Cerebellar cortex (tissue), 1 donor: ENCODE data around the gene AUH.
"Not testable (repeated sequence)": the region's sequence is repeated elsewhere in the genome, so short reads cannot be mapped to it uniquely, and the experiment has no call there.

ENCODE experiments used
- DNase-seq: peaks from one replicate; pipeline ENCODE4 v3.0.0-alpha.2; 2015; ENCODE audit warnings: low spot score

The AUH gene

GRCh38 chr9:91378695-91379127 lies 17.0 kb upstream of the AUH start:
- DNase-seq, result no peak

GRCh38 chr9:91378054-91378453 lies 16.3 kb upstream of the AUH start:
- not testable (repeated sequence) for DNase-seq

GRCh38 chr9:91376239-91376638 lies 14.5 kb upstream of the AUH start:
- DNase-seq, result no peak

GRCh38 chr9:91374939-91375338 lies 13.2 kb upstream of the AUH start:
- no peak for DNase-seq

DNA sequence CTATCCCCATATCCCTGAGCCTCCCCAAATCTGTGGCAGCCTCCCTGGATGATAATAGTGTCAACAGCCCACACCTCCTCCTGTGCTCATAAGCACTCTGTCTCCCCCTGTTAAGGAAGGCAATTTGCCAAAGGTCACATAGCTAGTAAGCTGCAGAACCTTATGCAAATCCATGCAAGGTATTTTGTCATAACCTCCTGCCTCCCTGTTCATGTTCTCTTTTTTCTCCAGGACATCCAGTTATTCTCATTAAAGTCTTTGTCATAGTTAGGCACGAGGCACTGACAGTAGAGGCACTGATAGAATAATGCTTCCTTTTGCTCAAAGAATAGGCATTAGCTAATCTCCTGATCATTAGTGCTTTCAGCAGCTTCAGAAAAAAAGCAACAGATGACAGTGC lies 10.2 kb upstream of the AUH start:
- no peak for DNase-seq

- not testable (repeated sequence) for DNase-seq
These were observed 8.3 kb upstream of the AUH start for GRCh38 chr9:91370006-91370405.

- no peak for DNase-seq
These were observed 3.0 kb upstream of the AUH start for GRCh38 chr9:91364702-91365101.

GRCh38 chr9:91364005-91364404 lies 2.3 kb upstream of the AUH start:
- DNase-seq, result no peak

DNA sequence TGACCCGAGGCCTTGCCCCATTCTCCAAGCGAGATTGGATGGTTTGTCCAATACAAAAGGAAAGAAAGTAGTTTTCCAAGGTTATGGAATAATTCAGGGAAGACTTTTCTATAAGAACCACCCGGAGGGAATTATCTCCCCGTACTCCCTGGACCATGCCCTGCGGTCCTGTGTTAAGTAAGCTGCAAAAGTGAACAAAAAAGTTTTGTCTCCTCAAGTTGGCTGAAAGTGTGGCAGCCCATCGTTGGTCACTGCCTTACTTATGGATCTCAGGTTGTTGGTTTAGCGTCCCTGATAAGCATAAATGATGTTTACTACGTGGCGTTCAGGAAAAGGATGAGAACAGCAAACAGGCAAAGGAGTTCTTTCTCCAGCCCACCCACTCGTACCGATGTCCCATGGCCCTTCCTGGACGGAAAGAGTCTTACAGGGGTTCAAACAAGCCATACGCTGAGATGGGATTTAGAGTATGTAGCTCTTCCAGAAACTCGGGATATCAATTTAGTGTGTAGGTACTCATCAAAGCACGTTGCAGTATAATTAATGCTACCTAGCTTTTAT lies 413 bp upstream of the AUH start:
- DNase-seq, result no peak

DNA sequence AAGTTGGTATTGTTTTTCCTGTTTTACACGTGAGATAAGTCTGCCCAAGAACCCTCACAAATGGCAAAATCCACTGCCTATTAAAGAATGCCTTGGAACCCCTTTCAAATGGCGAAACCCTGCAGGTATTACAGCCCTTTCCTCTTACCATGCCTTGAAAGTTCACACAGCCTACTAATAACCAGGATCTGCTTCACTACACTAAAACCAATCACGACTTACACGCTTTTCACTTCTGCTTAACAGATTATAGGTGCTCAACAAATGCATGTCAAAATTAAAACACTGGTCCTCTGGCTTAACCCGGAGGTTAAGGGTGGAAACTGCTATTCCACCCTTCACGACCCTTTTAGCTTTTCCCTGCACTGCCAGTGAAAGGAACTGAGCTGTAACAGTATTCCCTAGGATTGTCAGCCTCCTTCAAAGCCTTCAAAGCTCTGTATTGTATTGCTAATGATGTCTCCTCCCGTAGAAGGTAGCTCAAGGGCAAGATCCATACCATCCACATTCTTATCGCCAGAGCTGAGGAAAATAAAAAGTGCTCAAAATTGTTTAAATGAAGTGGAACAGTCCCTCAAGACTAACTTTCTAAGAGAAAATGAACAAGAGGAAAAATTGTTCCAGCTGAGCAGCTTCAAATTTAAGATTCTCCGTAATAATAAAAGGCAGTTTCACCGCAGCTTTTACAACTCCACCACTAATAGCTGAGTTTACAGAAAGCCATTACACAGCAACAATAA lies 997 bp downstream of the AUH start:
- peak; percentile 42 for DNase-seq

- peak; percentile 7 for DNase-seq
These were observed 1.8 kb downstream of the AUH start for GRCh38 chr9:91359734-91360470.

DNA sequence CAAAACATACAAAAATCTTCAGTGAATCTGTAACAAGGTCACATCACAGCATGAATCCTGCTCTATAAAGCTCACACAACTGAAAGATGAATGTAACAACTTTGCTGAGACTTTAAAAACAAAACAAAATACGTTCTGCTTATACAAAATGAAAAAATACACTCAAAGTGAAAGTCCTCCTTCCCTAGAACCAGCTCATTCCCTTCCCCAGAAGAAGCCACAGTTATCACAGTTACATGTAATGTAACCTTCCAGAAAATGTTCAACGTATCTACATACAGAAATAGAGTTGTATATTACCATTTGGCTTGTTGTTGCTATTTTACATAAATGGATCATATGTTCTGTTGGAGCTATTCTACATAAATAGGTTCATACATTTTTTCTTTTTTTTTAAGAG lies 2.6 kb downstream of the AUH start:
- peak; percentile 6 for DNase-seq

DNA sequence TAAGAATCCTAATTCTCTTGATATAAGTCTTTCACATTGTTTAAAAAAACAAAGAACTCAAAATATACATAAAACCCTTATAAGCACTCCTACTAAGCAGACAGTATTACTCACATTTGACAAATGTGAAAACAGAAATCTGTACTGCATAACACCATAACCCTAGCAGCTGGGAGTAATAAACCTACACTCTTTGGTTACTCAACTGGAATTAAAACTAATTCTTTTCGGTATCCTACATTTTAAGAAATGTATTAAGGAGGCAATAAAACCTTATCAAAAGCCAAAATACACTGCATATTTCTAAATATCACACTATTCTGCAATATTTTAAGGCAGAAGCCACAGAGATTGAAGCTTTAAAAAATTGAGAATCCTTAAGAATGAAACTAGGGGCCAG lies 6.8 kb downstream of the AUH start:
- DNase-seq, result no peak

DNA sequence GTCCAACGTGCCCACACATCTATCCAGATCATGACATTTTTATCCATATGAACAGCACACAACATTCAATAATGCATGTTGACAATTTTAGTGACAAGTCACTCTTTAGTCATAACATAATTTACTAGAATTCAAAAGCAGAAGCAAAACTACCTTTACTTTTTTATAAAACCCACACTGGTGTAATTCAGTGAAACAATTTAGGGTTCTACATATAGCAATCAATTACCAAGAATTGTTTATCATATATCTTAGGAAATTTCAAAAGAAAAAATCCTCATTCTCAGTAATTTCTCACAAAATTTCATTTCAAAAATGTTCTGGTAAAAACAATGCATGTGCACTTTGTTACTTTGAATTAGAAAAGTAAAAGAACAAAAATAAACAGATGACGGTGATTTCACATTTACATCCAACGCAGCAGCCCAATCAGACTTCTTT lies 12.6 kb downstream of the AUH start:
- no peak for DNase-seq

DNA sequence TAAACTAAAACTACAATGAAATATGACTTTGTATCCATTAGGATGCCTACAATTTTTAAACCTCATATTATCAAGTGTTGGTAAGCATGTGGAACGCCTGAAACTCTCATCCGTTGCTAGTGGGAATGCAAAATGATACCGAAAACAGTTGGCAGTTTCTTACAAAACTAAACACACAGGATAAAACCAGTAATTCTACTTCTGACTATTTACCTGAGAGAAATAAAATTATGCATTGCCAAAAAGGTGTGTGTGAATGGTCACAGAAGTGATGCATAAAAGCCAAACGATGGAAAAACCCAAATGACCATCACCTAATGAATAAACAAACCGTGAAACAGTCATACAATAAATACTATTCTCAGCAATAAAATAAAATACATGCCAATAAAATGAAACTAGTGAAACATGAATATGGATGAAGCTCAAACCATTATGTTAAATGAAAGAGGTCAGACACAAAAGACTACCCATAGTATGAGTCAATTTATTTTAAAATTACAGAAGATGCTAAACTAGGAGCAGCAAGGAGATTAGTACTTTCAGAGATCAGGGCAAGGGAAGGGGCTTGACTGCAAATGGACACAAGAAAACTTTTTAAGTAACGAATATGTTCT lies 13.4 kb downstream of the AUH start:
- DNase-seq, result no peak

DNA sequence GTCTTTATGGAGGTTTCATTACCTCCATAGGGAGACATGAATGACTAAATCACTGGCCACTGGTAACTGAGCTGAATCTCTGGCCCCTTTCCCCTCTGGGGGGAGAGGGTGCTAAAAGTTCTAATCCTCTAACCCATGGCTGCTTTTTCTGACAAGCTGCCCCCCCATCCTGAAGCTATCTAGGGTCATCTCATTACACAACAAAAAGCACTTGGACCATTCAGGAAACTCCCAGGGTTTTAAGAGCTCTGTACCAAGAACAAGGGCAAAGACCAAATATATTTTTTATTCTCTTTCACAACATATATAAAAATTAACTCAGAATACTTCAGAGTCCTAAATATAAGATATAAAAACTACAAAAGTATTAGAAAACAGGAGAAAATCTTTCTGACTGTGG lies 14.3 kb downstream of the AUH start:
- DNase-seq, result no peak

- no peak for DNase-seq
These were observed 15.1 kb downstream of the AUH start for GRCh38 chr9:91346644-91347043.

GRCh38 chr9:91345978-91346377 lies 15.7 kb downstream of the AUH start:
- no peak for DNase-seq

- no peak for DNase-seq
These were observed 19.1 kb downstream of the AUH start for GRCh38 chr9:91342575-91342974.

- DNase-seq, result no peak
These were observed 20.0 kb downstream of the AUH start for GRCh38 chr9:91341749-91342148.

- no peak for DNase-seq
These were observed 20.4 kb downstream of the AUH start for GRCh38 chr9:91341258-91341746.

DNA sequence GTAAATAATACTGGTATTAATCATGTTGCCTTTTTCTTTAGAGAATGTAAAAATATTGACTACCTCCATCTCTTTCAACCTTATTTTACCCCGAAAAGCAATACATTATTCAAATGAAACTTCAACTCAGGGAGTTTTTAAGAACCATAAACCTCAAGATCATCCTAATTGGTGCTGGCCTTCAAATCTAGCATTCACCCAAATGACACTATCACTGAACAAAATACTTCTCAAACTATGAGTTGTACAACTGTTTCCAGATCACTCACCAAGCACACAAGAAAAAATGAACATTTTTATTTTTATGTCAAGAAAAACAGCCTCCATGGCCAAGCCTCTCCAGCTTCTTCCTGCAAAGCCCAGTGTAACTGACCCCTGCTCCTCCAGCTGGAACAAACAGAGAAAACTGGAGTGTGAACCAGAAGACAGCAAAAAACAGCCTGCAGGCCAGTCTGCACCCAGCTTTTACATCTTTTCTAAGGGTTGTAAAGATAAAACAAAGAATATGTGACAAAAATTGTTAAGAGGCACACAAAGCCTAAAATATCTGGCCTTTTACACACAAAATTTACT lies 21.2 kb downstream of the AUH start:
- DNase-seq, result no peak
